NCI-H2081 (cell line): ENCODE results near the gene PGAP3.

Experiments used
- DNase-seq, 2 experiments: peaks; one replicate each; lab custom pipeline; 2025; lab: John Stamatoyannopoulos, UW

The PGAP3 gene

GRCh38 chr17:39660397-39661385, 27.2 kb downstream of the PGAP3 start:
- no peak for DNase-seq

GRCh38 chr17:39660011-39660360, 27.9 kb downstream of the PGAP3 start:
- no peak for DNase-seq

GRCh38 chr17:39659279-39660010, 28.4 kb downstream of the PGAP3 start:
- DNase-seq: no peak

- no peak for DNase-seq
Observed at GRCh38 chr17:39658760-39659159, 29.1 kb downstream of the PGAP3 start.

- DNase-seq: no peak
Observed at GRCh38 chr17:39658346-39658745, 29.5 kb downstream of the PGAP3 start.

GRCh38 chr17:39655105-39655504, 32.8 kb downstream of the PGAP3 start:
- no peak for DNase-seq

- peak; percentile 23 to 31 for DNase-seq
Observed at GRCh38 chr17:39653662-39654331, 34.1 kb downstream of the PGAP3 start.

- no peak for DNase-seq
Observed at GRCh38 chr17:39653316-39653661, 34.6 kb downstream of the PGAP3 start.

GRCh38 chr17:39652587-39653315, 35.1 kb downstream of the PGAP3 start:
- DNase-seq: no peak

- DNase-seq: no peak
Observed at GRCh38 chr17:39651923-39652586, 35.8 kb downstream of the PGAP3 start.

- peak in 1 of 2 experiments; percentile 27 for DNase-seq
Observed at GRCh38 chr17:39650121-39650579, 37.7 kb downstream of the PGAP3 start.

- no peak for DNase-seq
Observed at GRCh38 chr17:39648616-39649366, 39.1 kb downstream of the PGAP3 start.

GRCh38 chr17:39647256-39647655, 40.6 kb downstream of the PGAP3 start:
- DNase-seq: no peak

GRCh38 chr17:39643271-39643670, 44.6 kb downstream of the PGAP3 start:
- DNase-seq: no peak

GRCh38 chr17:39642291-39643074, 45.4 kb downstream of the PGAP3 start:
- no peak for DNase-seq

- no peak for DNase-seq
Observed at GRCh38 chr17:39641883-39642282, 46.0 kb downstream of the PGAP3 start.

- DNase-seq: no peak
Observed at GRCh38 chr17:39641097-39641496, 46.8 kb downstream of the PGAP3 start.

GRCh38 chr17:39640591-39641031, 47.2 kb downstream of the PGAP3 start:
- no peak for DNase-seq

- DNase-seq: no peak
Observed at GRCh38 chr17:39639566-39640458, 48.0 kb downstream of the PGAP3 start.
